Astrocyte of the hippocampus (primary cell): ENCODE data around the gene TCFL5.

Experiments used
- DNase-seq: peaks from one replicate; pipeline ENCODE4 v3.0.0; 2011; ENCODE audit warnings: low read depth, low spot score

TCFL5 gene

DNA sequence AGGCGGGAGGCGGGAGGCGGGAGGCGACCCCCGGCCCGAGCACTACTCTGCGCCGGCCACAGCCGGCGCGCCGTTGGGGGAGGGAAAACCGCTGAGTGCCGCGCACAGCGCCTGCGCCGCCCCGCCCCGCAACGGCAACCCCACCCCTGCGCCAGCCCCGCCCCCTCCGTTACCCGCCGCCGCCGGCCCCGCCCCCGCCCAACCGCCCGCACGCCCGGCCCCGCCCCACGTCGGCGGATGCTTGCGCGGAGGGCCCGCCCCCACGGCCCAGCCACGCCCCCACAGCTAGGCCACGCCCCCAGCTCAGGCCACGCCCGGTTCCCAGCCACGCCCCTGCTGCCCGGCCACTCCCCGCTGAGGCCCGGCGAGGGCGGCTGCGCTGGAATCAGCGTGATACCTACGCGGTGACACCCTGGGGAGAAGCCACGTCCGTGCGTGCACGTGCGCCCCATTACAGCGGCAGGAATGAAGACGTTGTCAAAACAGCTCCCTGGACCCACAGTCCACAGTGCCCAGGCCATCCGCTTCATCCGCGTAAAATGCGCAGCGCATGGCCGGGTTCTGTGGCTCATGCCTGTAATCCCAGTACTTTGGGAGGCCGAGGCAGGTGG is at the start of gene TCFL5:
TSS of gene TCFL5 (minus strand) at position 97 of the 611 bp plus-strand sequence. CDS start 152 bp downstream, outside the sequence.
- peak; percentile 94 for DNase-seq

DNA sequence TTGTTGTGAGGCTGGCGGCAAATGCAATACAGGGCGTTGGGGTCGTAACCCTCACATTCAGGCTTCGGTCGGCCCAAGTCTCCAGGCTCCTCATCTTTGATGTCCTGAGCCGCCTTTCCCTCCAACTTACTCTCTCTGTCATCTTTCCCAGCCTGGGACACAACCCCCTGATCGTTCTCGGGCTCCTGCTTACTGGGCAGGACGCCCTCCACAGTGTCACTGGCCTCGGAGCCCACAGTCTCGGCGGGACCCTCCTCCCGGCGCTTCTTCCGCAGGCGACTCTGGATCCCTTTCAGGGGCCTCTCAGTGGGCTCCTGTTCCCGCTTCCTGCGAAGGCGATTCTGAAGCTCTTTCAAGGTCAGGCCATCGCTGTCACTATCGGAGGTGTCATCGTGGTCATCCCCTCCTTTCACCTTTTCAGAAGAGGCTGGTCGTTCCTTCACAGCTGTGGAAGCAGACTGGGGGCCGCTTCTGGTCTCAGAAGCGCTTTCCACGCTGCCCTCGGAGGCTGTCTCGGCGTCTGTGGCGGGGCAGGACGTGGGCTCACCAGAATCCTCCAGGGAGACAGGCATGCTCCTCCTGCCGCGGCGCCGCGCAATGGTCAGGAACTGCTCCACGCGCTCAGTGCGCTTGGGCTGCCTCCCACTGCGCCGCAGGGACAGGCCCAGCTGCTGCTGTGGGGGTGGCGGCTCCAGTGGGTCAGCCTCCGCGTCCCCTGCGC is 49.3 kb upstream of the TCFL5 start:
- DNase-seq: no peak

GRCh38 chr20:62910217-62910766 is 48.7 kb upstream of the TCFL5 start:
- DNase-seq: no peak

DNA sequence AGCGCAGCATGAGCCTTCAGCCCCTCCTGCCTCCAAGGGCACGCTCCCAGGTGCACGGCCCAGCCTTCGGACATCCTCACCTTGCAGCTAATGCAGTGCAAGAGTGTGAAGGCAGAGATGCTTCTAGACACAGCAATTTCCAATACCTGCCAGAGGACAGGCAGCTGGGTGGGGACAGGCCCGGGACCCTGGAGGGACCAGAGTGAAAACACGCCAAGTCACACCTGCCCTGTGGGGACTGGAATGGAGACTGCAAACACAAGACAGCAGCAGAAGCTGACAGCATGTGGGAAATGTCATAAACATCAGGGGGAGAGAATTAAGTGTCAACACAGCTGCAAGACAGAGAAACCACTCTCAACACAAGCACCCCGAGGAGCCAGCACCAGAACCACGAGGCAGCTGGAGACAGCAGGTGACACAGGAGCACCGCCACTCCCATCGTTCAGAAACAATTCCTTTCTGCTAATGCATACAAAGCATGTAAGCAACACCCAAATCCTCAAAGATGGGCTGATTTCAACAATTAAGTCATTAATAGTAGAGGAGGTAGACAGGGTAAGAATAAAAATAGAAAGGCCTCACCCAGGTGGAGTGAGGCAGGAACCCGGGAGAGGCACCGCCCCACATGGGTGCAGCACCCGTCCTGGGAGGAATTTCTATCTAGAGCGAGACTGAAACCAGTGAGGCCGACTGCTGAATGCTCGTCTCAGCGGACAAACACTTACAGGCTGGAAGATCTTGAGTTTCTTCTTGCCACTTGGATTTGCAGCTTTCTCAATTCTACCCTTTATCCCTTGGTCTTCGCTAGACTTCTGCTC is 47.6 kb upstream of the TCFL5 start:
- no peak for DNase-seq

DNA sequence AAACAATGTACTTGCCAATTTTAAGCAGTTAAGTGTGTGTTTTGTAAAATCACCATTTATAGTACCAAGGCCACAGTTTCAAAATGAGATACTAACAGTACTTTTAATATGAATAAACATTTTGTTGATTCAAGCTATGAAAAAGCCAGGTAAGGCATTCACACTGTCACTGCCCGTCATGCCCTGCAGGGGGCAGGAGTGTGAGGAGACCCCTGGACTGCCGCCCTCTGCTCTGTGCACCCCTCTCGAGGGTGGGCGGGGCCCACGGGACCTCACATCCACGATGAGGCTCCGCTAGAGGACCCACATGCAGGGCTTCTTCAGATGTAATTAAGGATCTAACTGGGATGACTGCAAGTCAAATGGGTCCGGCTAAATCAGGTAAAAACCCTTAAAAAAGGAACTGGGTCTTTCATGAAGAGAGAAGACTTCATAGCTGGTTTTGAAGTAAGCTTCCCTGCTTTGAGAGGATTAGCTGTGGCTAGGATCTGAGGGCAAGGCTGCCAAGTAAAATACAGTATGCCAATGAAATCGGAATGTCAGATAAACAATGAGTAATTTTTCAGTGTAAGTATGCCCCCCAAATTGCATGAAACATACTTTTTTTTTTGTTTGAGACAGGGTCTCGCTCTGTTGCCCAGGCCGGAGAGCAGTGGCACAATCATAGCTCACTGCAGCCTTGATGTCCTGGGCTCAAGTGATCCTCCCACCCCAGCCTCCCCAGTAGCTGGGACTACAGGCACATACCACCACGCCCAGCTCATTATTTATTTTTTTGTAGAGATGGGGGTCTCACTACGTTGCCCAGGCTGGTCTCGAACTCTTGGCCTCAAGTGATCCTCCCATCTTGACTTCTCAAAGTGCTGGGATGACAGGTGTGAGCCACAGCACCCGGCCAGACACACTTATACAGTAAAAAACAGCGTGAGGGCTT is 46.0 kb upstream of the TCFL5 start:
- DNase-seq: peak; percentile 61

GRCh38 chr20:62906647-62907375 is 45.2 kb upstream of the TCFL5 start:
- no peak for DNase-seq

DNA sequence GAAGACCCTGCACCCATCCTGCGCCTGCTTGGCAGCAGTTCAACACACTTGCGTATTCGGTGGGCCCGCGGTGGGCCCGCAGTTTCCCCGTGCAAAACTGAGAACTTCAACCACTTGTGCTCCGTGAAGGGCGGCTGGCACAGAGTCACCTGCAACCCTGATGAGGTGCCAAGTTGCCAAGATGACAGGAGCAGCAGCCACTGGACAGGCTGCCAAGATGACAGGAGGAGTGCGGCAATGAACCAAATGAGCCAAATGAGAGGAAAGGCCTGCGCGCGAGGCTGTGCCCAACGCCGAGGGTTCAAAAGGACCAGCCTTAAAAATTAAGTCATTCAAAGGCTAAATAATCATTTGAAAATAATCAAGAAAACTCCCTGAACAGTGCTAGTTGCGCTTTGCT is 44.6 kb upstream of the TCFL5 start:
- DNase-seq: no peak

DNA sequence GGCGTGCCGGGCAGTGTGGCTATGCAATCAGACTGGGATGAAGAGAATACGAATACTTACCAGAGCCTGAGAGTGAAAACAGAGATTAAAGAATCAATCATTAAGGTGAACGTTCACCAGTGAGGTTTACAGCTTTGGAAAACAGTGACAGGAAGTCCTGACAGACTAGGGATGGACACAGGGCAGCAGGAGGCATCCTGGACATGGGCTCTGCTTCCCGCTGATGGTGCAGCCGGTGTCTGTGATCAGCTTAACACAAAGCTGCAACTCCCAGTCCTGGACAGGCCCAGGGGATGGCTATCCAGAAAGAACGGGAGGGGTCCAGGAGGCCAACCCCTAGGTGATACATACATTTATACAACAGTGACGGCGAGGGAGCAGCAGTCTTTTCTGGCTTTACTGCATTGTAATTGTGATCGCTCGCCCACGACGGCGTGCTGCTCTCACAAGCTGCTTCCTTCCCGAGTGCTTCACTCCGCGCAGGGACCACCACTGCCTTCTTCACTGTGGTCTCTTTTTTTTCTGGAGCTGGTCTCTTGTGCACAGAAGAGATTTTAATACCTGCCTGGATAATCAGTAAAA is 44.0 kb upstream of the TCFL5 start:
- DNase-seq: no peak

DNA sequence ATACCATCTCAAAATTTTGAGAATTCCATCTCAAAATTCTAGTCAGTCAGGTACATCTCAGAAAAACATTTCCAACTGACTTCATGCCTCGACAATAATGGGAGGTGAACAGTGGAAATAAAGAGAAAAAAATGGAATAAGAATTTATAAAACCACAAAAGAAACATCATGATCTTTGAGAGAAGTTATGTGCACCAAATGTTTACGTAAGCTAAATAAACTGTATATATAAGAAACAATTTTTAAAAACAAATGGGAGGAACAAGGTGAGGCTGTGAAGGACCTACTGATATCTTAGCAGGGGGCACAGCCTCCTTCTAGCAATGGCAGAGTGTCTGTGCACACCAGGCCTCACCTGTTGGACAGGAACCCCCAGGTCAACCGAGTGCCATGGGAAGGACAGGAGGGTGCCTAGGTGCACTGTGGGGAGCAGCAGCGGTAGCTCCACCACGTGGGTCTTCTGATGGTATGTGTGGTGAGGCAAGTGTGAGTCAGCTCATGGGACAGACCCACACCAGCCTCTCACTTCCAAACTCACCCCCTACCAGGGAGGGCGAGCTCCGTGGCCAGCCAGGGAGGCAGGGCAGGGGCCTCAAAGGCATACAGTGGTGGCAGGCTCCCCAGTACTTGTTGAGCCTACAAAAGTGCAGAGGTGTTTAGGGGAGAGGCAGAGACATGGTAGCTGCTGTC is 41.4 kb upstream of the TCFL5 start:
- DNase-seq: peak; percentile 73

DNA sequence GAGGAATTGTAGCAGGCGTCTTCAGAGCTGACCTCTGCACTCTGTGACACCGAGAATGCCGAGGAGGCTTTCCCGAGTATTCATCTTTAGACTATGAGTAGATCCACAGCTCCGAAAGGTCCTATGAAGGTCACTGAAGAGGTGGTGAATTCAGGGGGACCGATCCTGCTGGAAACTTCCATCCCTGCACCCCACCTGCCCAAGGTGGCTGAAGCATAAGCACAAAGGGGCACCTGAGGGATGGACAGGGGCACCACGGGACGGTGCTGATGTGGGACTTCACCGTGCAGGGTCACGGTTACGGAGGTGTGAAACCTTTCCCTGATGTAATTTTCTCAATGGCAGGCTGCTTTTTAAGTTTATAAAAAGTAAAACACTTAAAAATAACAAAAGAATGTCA is 40.3 kb upstream of the TCFL5 start:
- DNase-seq: no peak

DNA sequence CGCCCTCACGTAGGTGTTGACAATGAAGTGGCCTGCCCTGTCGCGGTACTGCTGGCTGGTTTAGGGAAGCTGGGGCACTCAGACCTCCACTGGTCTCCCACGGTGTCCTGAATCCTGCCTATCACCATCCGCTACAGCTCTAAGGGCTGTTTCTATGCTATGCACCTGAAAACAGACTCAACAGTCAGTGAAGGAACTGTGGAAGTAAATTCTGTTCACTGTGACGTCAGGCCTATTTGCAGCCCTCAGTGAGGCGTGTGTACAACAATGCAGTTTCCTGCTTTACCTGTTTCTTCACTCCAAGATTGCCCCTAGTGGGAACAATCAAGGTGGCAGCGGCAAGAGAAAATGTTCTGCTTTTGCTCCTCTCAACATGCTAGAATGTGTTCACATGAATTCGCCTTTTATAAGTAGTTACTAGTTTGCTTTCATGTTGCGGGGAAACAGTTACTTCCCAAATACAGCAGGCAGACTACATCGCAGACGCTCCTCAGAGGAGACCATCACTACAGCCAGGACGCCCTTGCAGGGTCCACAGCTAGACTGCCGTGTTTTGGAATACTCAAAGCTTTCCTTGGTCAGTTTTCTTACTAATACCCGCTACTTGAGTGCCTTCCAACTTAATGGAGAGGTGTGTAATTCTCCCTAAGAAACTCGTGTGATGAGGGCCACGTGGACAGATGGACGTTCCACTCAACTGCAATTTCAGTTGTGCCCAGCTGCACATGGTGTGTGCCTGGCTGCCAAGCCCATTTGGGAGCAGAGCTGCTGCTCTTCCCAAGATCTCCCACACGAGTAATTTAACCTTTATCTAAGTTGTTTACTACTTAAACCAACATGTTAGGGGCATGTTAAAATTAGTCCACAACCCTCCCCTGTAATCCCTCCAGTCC is 39.3 kb upstream of the TCFL5 start:
- DNase-seq: peak; percentile 34

DNA sequence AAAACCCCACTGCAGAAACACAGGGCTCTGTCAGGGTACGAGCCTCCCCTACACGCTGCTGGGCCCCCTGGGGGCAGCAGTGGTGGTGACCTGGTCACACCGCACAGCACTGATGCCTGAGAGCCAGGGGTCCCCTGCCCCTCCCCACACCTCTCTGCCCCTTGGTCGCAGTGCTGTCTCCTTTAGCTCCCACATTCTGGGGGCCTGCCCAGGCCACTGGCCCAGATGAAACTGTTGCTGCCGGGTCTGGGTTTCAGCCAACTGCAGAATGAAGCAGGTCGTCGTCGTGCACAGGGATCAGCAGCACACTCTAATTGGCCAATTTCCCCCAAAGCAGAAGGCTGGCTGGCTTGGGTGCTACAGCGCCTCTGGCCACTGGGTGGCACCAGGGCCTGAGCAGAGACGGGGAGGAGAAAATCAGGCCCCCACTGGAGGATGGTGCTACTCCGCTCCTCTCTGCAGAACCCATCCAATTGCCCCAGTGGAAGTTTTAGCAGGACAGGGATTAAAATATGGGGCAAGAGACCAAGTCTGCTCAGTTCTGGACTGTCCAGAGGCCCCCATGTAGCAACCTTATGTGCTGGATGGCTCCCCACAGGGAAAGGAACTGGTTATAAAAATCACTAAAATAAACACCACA is 38.5 kb upstream of the TCFL5 start:
- DNase-seq: peak; percentile 89

DNA sequence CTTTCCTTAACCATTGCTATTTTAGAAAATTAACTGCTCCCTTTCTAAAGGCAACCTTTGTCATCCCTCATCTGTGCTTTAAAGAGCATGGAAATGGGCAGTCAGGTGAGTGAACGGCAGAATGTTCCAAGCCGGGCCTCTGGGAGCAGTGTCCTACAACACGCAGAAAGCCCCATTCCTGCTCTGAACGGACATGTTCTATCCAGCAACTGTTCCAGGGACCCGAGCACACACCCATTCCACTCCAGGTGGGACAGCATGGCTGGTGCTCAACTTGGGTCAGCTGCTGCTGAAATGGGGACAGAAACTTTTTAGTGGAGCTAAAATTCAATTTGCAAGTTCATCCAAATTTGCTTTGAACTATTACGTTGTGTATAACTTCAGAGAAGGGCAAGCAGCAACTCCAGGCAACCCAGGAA is 38.0 kb upstream of the TCFL5 start:
- DNase-seq: no peak

DNA sequence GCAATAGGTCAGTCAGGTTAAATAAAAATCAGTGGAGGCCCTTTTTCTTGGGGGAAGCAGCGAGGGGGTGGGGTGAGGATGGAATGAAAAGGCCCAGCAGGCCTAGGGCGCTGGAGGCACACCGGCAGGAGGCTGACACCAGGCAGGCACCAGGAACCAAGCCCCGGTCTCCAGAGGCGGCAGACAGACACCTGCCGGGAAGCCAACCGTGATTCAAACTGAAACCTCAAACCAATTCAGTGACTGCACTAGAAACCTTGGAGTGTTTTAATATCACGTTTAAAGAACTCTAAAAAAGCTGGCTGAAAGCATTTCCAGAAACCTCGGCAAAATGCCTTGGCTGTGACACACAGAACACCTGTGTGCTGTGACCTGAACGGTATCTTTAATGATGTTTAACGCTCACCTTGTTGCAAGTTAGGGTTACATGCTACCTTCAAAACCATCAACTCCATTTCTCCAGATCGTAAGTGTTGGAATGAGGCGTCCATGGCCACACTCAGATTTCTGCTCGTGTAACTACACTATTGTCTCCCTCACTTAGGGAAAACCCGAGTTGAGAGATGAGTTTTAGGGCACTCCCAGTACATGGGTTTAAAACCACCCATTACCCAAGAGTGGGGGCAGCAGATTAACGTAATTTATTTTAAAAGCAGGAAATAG is 37.5 kb upstream of the TCFL5 start:
- DNase-seq: no peak

GRCh38 chr20:62898093-62898964 is 36.7 kb upstream of the TCFL5 start:
- DNase-seq: no peak

DNA sequence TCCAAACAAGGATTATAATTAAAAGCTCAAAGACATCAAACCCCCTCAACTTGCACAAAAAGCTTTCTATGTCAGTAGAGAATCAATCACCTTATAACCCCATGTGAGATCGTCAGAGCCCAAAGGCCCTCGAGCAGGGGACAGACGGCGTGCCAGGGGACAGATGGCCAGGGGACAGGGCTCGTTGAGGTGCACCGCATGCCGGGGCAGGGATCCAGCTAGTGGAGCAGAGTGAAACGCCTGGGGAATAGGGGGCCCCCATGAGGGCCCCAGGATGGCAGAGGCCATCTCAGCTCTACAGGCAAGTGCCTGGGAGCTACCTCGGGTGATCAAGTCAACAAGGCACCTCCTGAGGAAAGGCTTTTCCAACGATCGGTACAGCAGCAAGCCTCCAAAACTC is 36.0 kb upstream of the TCFL5 start:
- DNase-seq: no peak
